ENCODE measurements around the gene COX7B2. TPM values are rescaled to one million over a fixed set of nuclear protein-coding genes. Genes with fewer than 3 reads are reported as not detected.
A peak's percentile ranks its signal among the peaks of the same experiment; 100 is the strongest.

Gene COX7B2
- total and polyA plus RNA-seq, 4 donors = not detected

DNA sequence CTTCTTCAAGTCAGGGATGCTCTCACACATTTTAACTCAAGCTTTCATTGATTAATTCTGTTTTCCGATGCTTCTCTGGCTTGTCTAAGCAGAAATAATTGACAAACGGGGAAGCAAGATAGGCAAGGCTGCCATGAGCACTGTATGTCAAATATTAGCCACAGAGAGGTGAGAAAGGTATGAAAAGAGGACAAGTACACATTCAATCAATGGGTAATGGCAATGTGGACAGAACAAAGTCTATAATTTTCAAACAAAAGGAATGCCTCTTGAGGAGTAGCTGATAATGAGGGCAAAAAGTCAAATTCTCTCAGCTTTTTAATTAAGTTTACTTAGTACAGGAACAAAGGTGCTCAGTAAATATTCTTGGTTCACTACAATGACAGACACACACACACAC lies 19.6 kb downstream of the COX7B2 start:
- Histone ChIP-seq H3K4me1 (ENCODE audit: control insufficient read depth in 5 of 5, insufficient read depth in 5 of 5, low read length in 5 of 5) (peaks cover 0 to 3% (median 0%) of the 10 kb centered on the region in 5 donors), H3K9me3 (ENCODE audit: control insufficient read depth in 4 of 4, insufficient read depth in 3 of 4, low read length in 3 of 4) (no peaks in the 10 kb centered on the region), H3K27me3 (ENCODE audit: control insufficient read depth in 3 of 3, insufficient read depth in 3 of 3, low read length in 2 of 3) (no peaks in the 10 kb centered on the region), H3K36me3 (ENCODE audit: control insufficient read depth in 4 of 4, insufficient read depth in 4 of 4, low read length in 4 of 4) (no peaks in the 10 kb centered on the region), H3K9ac (ENCODE audit: insufficient read depth in 1 of 2, low read length in 2 of 2) (no peak overlapping the region), H3K4me3 (no peak overlapping the region), H3K27ac (ENCODE audit: low read depth in 1 of 2, low read length in 1 of 2) (no peak overlapping the region)
- 47 to 74% methylated on average over 2 of the region's 2 CpGs for WGBS, 2 donors
- TF ChIP-seq CTCF (IDR thresholded peaks at IDR 0.05; ENCODE audit: control extremely low read depth, extremely low read depth) = no peak
- peak in 1 of 3 donors; percentile 1 for DNase-seq
- no peak for ATAC-seq (ENCODE audit: insufficient read depth, low FRiP score)

GRCh38 chr4:46886711-46887110 lies 22.3 kb downstream of the COX7B2 start:
- TF ChIP-seq CTCF (IDR thresholded peaks at IDR 0.05; ENCODE audit: control extremely low read depth, extremely low read depth) = no peak
- ATAC-seq (ENCODE audit: insufficient read depth, low FRiP score) (no peak), DNase-seq (peak in 2 of 3 donors; percentile 31 to 53)
- Histone ChIP-seq H3K9ac (ENCODE audit: insufficient read depth in 1 of 2, low read length in 2 of 2) (no peak overlapping the region), H3K27me3 (ENCODE audit: control insufficient read depth in 3 of 3, insufficient read depth in 3 of 3, low read length in 2 of 3) (no peaks in the 10 kb centered on the region), H3K9me3 (ENCODE audit: control insufficient read depth in 4 of 4, insufficient read depth in 3 of 4, low read length in 3 of 4) (no peaks in the 10 kb centered on the region), H3K4me3 (no peak overlapping the region), H3K4me1 (ENCODE audit: control insufficient read depth in 5 of 5, insufficient read depth in 5 of 5, low read length in 5 of 5) (peaks cover 0 to 3% (median 0%) of the 10 kb centered on the region in 5 donors), H3K27ac (ENCODE audit: low read depth in 1 of 2, low read length in 1 of 2) (no peak overlapping the region), H3K36me3 (ENCODE audit: control insufficient read depth in 4 of 4, insufficient read depth in 4 of 4, low read length in 4 of 4) (no peaks in the 10 kb centered on the region)
- WGBS, 2 donors = 15 to 21% methylated on average over 2 of the region's 2 CpGs

GRCh38 chr4:46878641-46879040 lies 30.4 kb downstream of the COX7B2 start:
- Histone ChIP-seq H3K9me3 (ENCODE audit: control insufficient read depth in 4 of 4, insufficient read depth in 3 of 4, low read length in 3 of 4) (no peaks in the 10 kb centered on the region), H3K4me3 (no peak overlapping the region), H3K9ac (ENCODE audit: insufficient read depth in 1 of 2, low read length in 2 of 2) (no peak overlapping the region), H3K27me3 (ENCODE audit: control insufficient read depth in 3 of 3, insufficient read depth in 3 of 3, low read length in 2 of 3) (no peaks in the 10 kb centered on the region), H3K27ac (ENCODE audit: low read depth in 1 of 2, low read length in 1 of 2) (no peak overlapping the region), H3K36me3 (ENCODE audit: control insufficient read depth in 4 of 4, insufficient read depth in 4 of 4, low read length in 4 of 4) (no peaks in the 10 kb centered on the region), H3K4me1 (ENCODE audit: control insufficient read depth in 5 of 5, insufficient read depth in 5 of 5, low read length in 5 of 5) (no peaks in the 10 kb centered on the region)
- ATAC-seq (ENCODE audit: insufficient read depth, low FRiP score) = no peak
- DNase-seq = no peak
- TF ChIP-seq CTCF (IDR thresholded peaks at IDR 0.05; ENCODE audit: control extremely low read depth, extremely low read depth) = no peak
- WGBS, 2 donors = 94 to 95% methylated on average over 3 of the region's 3 CpGs

- Histone ChIP-seq H3K9ac (ENCODE audit: insufficient read depth in 1 of 2, low read length in 2 of 2) (no peak overlapping the region), H3K36me3 (ENCODE audit: control insufficient read depth in 4 of 4, insufficient read depth in 4 of 4, low read length in 4 of 4) (no peaks in the 10 kb centered on the region), H3K27ac (ENCODE audit: low read depth in 1 of 2, low read length in 1 of 2) (no peak overlapping the region), H3K9me3 (ENCODE audit: control insufficient read depth in 4 of 4, insufficient read depth in 3 of 4, low read length in 3 of 4) (peaks cover 0 to 2% (median 0%) of the 10 kb centered on the region in 4 donors), H3K27me3 (ENCODE audit: control insufficient read depth in 3 of 3, insufficient read depth in 3 of 3, low read length in 2 of 3) (no peaks in the 10 kb centered on the region), H3K4me3 (no peak overlapping the region), H3K4me1 (ENCODE audit: control insufficient read depth in 5 of 5, insufficient read depth in 5 of 5, low read length in 5 of 5) (no peaks in the 10 kb centered on the region)
- ATAC-seq (ENCODE audit: insufficient read depth, low FRiP score) (no peak), DNase-seq (no peak)
- TF ChIP-seq CTCF (IDR thresholded peaks at IDR 0.05; ENCODE audit: control extremely low read depth, extremely low read depth) = no peak
- 63 to 74% methylated on average over 1 of the region's 1 CpG for WGBS, 2 donors
Observed at GRCh38 chr4:46874811-46875210, 34.2 kb downstream of the COX7B2 start.
